Measurements from ENCODE around the gene TRIM39.
"Not testable (repeated sequence)": the region's sequence is repeated elsewhere in the genome, so short reads cannot be mapped to it uniquely, and the experiment has no call there.

Gene TRIM39

GRCh38 chr6:30361661-30362060, 34.9 kb downstream of the TRIM39 start:
- no peak for DNase-seq (ENCODE audit: low read depth in 1 of 2, low spot score in 1 of 2)

- DNase-seq (ENCODE audit: low read depth in 1 of 2, low spot score in 1 of 2) = no peak
Measured at GRCh38 chr6:30363459-30363858, 36.7 kb downstream of the TRIM39 start.

GRCh38 chr6:30364591-30364990, 37.9 kb downstream of the TRIM39 start:
- no peak for DNase-seq (ENCODE audit: low read depth in 1 of 2, low spot score in 1 of 2)

- DNase-seq (ENCODE audit: low read depth in 1 of 2, low spot score in 1 of 2) = not testable (repeated sequence)
Measured at GRCh38 chr6:30369280-30369679, 42.6 kb downstream of the TRIM39 start.

GRCh38 chr6:30378290-30378937, 51.7 kb downstream of the TRIM39 start:
- DNase-seq (ENCODE audit: low read depth in 1 of 2, low spot score in 1 of 2) = no peak

- DNase-seq (ENCODE audit: low read depth in 1 of 2, low spot score in 1 of 2) = no peak
Measured at GRCh38 chr6:30380464-30380863, 53.7 kb downstream of the TRIM39 start.

GRCh38 chr6:30386166-30386565, 59.4 kb downstream of the TRIM39 start:
- DNase-seq (ENCODE audit: low read depth in 1 of 2, low spot score in 1 of 2) = no peak

- DNase-seq (ENCODE audit: low read depth in 1 of 2, low spot score in 1 of 2) = no peak
Measured at GRCh38 chr6:30391240-30391639, 64.5 kb downstream of the TRIM39 start.

Data from activated CD4-positive, alpha-beta T cell treated with anti-CD3 and anti-CD28 coated beads, Interleukin-2, amount 50 U/mL, for 24 hours (primary cell).